ENCODE measurements around the gene RBM19. TPM values are rescaled to one million over a fixed set of nuclear protein-coding genes. Genes with fewer than 3 reads are reported as not detected.

Gene RBM19
- total RNA-seq, 1 donor from 2014 or later = 77.0 TPM

DNA sequence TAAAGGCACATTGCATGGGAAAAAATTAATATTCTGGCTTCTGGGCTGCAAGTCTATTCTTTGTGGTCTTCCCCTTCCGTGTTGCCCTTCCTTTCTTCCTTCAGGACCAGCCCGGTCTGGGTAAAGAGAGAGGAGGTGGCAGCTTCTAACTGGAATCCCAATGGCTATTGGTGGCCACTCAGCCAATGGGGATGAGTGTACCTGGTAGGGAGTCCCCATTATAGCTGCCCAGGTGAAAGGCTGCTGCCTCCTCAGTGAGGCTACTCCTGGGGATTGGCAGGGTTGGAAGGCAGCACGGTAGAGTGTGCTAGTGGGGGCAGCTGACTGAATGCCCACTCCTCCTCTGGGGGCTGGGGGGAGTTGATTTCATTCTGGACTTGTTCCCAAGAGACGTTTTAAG, 112.6 kb downstream of the RBM19 start:
- ATAC-seq (ENCODE audit: low read depth) (no peak), DNase-seq (no peak)
- H3K27me3 Mint-ChIP-seq = no peaks in the 10 kb centered on the region
- peaks cover 70% of the 10 kb centered on the region for H3K36me3 Mint-ChIP-seq (ENCODE audit: low read depth)
- no peaks in the 10 kb centered on the region for H3K4me1 Mint-ChIP-seq
- H3K9me3 Mint-ChIP-seq = no peaks in the 10 kb centered on the region
- H3K27ac Mint-ChIP-seq = no peak overlapping the region
- CTCF ChIA-PET = no interaction called here
- POLR2A ChIA-PET = no interaction called here
- TF ChIP-seq, protein P1, sequence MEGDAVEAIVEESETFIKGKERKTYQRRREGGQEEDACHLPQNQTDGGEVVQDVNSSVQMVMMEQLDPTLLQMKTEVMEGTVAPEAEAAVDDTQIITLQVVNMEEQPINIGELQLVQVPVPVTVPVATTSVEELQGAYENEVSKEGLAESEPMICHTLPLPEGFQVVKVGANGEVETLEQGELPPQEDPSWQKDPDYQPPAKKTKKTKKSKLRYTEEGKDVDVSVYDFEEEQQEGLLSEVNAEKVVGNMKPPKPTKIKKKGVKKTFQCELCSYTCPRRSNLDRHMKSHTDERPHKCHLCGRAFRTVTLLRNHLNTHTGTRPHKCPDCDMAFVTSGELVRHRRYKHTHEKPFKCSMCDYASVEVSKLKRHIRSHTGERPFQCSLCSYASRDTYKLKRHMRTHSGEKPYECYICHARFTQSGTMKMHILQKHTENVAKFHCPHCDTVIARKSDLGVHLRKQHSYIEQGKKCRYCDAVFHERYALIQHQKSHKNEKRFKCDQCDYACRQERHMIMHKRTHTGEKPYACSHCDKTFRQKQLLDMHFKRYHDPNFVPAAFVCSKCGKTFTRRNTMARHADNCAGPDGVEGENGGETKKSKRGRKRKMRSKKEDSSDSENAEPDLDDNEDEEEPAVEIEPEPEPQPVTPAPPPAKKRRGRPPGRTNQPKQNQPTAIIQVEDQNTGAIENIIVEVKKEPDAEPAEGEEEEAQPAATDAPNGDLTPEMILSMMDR (IDR thresholded peaks at IDR 0.05) = no peak
- intact Hi-C loops (cut with micrococcal nuclease) = no loop called here
- H3K4me3 Mint-ChIP-seq = no peak overlapping the region

DNA sequence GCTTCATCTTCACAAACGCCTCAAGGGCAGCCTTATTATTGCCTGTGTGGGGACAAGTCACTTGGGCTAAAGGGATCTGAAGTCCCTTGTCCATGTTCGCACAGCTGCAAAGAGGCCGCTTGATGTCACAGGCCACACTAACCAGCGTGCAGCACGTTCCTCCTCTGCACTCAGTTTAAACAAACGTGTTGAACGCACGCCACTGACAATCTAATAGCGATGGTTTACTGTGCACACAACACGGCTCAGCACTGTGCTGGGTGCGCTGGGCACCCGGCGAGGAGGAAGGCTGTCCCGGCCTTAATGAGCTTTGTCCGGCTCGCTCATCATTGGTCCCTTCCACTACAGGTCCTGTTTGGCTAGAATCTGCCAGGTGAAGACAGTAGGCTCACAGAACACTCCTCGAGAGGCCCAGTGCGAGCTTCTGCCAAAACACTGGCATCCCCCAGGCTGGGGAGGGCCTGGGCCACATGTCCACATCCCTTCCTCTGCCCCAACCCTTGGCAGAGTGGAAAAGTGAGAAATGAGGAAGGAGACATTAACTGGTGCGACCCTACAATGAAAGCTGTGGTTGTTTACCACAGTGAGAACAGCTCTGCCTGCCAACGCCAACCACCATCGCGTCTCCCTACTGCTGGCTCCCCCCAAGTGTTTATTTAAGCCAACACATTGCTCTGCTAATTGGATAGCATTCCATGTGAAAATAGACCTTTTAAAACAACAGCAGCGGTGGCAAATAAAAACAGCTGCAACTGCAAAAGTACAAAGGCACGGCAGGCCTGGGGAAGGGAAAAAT, 113.2 kb downstream of the RBM19 start:
- TF ChIP-seq, protein P1 (IDR thresholded peaks at IDR 0.05) = no peak
- H3K36me3 Mint-ChIP-seq (ENCODE audit: low read depth) = peaks cover 70% of the 10 kb centered on the region
- POLR2A ChIA-PET = interaction anchor here (0.6 kb wide), 1 partner anchor 180 kb away, joined by 4 read pairs; no protein-coding TSS in a partner anchor
- intact Hi-C loops (cut with micrococcal nuclease) = no loop called here
- ATAC-seq (ENCODE audit: low read depth) (no peak), DNase-seq (no peak)
- H3K27ac Mint-ChIP-seq = no peak overlapping the region
- no peaks in the 10 kb centered on the region for H3K9me3 Mint-ChIP-seq
- H3K4me3 Mint-ChIP-seq = no peak overlapping the region
- H3K27me3 Mint-ChIP-seq = no peaks in the 10 kb centered on the region
- H3K4me1 Mint-ChIP-seq = no peaks in the 10 kb centered on the region
- CTCF ChIA-PET = no interaction called here

DNA sequence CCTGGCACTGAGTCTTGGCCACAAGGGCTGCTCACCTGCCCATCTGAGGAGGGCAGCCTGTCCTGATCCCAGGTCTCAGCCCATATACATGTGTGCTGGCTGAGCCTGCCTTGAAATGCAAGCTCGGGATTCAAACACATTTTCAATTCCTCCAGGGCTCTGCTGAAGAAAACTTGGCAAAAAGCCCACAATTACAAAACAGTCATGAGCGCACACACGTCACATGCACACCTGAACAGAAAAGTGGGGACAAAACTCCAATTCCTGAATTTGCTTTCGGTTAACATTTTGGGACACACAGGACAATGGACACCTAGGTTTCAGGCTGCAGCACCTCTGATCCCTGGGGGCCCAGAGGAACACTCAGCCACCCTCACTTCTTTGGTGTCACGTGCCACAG, 113.9 kb downstream of the RBM19 start:
- no peak for DNase-seq

DNA sequence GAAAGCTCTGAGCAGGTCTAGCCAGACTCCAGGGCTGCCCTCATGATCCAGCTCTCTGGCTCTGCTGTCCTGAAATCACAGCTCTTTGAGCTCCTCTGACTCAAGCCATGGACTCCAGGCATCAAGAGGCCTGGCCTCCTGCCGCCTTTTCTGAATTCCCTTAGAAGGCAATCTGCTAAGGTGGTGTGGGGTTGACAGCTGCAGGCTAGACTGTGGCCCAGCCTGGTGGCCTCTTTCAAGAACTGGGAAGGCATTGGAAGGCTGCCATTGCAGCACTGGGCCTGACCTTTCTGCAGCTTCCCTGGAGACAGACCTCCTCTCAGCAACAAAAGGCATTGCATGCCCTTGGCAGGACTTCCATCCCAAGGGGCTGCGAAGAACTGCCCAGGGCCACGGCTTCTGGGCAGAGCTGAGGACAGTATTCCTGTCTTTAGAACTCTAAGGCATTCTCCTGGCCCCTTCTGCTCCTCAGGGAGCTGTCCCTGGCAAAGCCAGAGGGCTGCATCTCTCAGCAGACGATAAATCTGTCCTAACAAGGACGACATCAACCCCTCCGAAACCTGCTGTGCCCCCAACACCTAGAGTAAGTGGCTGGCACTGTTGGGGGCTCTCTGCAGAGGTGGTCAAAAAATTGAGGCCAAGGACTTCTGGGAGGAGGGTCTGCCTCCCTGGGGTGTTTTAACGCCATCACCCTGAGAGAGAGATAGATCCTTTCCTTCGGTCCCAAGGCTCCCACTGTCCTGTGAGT, 115.6 kb downstream of the RBM19 start:
- H3K4me1 Mint-ChIP-seq = no peaks in the 10 kb centered on the region
- H3K9me3 Mint-ChIP-seq = no peaks in the 10 kb centered on the region
- no peak overlapping the region for H3K4me3 Mint-ChIP-seq
- TF ChIP-seq, protein P1 (IDR thresholded peaks at IDR 0.05) = no peak
- DNase-seq (no peak), ATAC-seq (ENCODE audit: low read depth) (no peak)
- POLR2A ChIA-PET = no interaction called here
- H3K27me3 Mint-ChIP-seq = no peaks in the 10 kb centered on the region
- CTCF ChIA-PET = no interaction called here
- intact Hi-C loops (cut with micrococcal nuclease) = no loop called here
- H3K36me3 Mint-ChIP-seq (ENCODE audit: low read depth) = peaks cover 69% of the 10 kb centered on the region
- H3K27ac Mint-ChIP-seq = no peak overlapping the region

More for the DNA sequence above, 113.9 kb downstream of the RBM19 start:
- H3K4me3 Mint-ChIP-seq = no peak overlapping the region
- CTCF ChIA-PET = no interaction called here
- intact Hi-C loops (cut with micrococcal nuclease) = no loop called here
- no peaks in the 10 kb centered on the region for H3K27me3 Mint-ChIP-seq
- peaks cover 70% of the 10 kb centered on the region for H3K36me3 Mint-ChIP-seq (ENCODE audit: low read depth)
- no peaks in the 10 kb centered on the region for H3K9me3 Mint-ChIP-seq
- POLR2A ChIA-PET = interaction anchor here (0.6 kb wide), 1 partner anchor 180 kb away, joined by 4 read pairs; no protein-coding TSS in a partner anchor
- no peak for ATAC-seq (ENCODE audit: low read depth)
- H3K4me1 Mint-ChIP-seq = no peaks in the 10 kb centered on the region
- TF ChIP-seq, protein P1 (IDR thresholded peaks at IDR 0.05) = no peak
- no peak overlapping the region for H3K27ac Mint-ChIP-seq

DNA sequence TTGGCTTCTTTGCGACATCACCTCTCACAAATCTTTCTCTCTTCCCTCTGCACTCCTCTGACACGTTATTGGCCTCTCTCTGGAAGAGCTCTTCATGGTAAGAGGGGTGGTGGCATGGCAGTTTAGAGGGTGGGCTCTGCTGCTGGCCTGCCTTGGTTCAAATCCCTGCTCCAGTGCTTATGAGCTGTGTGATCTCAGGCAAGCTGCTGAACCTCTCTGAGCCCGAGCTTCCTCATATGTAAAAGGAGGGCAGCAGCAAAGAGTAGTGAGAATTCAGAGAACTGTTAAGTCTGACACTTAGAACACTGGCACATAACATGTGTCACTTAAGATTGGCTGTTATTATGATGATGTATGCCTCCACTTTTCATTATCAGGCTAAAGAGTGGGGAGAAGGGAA, 118.3 kb downstream of the RBM19 start:
- POLR2A ChIA-PET = no interaction called here
- DNase-seq = no peak
- Mint-ChIP-seq H3K9me3 (no peaks in the 10 kb centered on the region), H3K4me3 (no peak overlapping the region), H3K27me3 (no peaks in the 10 kb centered on the region), H3K27ac (no peak overlapping the region), H3K36me3 (ENCODE audit: low read depth) (peaks cover 68% of the 10 kb centered on the region), H3K4me1 (no peaks in the 10 kb centered on the region)
- intact Hi-C loops (cut with micrococcal nuclease) = no loop called here
- no peak for ATAC-seq (ENCODE audit: low read depth)
- CTCF ChIA-PET = no interaction called here
- TF ChIP-seq, protein P1 (IDR thresholded peaks at IDR 0.05) = no peak
